ENCODE data around the gene SLC6A11. TPM values are rescaled to one million over a fixed set of nuclear protein-coding genes. Genes with fewer than 3 reads are reported as not detected.

SLC6A11 gene
- total RNA-seq, 4 donors from 2014 or later, result 0.30 to 0.44 (median 0.42) TPM; not detected in 1

DNA sequence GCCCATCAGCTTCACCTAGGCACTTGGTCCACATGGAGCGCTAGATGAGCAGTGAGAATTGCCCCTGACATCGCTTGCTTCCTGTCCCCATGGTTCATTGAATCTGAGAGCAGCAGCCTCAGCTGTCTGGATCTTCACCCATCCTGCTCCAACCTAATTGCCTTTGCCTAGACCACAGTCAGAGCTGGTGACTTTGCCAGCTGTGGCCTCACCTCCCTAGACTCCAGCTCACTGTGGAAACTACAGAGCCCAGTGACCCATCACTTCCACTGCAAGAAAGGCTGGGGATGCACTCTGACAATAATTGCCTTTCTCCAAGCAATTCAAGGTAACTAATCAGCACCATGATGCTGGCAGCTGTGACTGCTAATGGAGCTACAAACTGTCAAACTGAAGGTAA is 145.9 kb downstream of the SLC6A11 start:
- DNase-seq (ENCODE audit: low spot score in 2 of 2), result no peak
- H3K4me1 ChIP-seq, result peaks cover 0 to 17% (median 0%) of the 10 kb centered on the region in 4 donors
- no peaks in the 10 kb centered on the region for H3K27me3 ChIP-seq
- 71 to 82% methylated on average over 2 of the region's 2 CpGs for WGBS, 2 donors
- H3K27ac ChIP-seq, result no peak overlapping the region
- H3K9me3 ChIP-seq, result no peaks in the 10 kb centered on the region
- H3K36me3 ChIP-seq, result no peaks in the 10 kb centered on the region
- TF ChIP-seq POLR2A (IDR thresholded peaks at IDR 0.05), result no peak
- TF ChIP-seq EP300 (IDR thresholded peaks at IDR 0.05), result no peak
- TF ChIP-seq, protein P1, sequence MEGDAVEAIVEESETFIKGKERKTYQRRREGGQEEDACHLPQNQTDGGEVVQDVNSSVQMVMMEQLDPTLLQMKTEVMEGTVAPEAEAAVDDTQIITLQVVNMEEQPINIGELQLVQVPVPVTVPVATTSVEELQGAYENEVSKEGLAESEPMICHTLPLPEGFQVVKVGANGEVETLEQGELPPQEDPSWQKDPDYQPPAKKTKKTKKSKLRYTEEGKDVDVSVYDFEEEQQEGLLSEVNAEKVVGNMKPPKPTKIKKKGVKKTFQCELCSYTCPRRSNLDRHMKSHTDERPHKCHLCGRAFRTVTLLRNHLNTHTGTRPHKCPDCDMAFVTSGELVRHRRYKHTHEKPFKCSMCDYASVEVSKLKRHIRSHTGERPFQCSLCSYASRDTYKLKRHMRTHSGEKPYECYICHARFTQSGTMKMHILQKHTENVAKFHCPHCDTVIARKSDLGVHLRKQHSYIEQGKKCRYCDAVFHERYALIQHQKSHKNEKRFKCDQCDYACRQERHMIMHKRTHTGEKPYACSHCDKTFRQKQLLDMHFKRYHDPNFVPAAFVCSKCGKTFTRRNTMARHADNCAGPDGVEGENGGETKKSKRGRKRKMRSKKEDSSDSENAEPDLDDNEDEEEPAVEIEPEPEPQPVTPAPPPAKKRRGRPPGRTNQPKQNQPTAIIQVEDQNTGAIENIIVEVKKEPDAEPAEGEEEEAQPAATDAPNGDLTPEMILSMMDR (IDR thresholded peaks at IDR 0.05), result no peak
- no peak overlapping the region for H3K4me3 ChIP-seq

- H3K27me3 ChIP-seq, result no peaks in the 10 kb centered on the region
Observed at GRCh38 chr3:10962481-10963036, 146.5 kb downstream of the SLC6A11 start.

GRCh38 chr3:10964537-10965167 is 148.6 kb downstream of the SLC6A11 start:
- no peak for DNase-seq (ENCODE audit: low spot score in 2 of 2)
- Histone ChIP-seq H3K9me3 (no peaks in the 10 kb centered on the region), H3K4me1 (no peaks in the 10 kb centered on the region), H3K27me3 (no peaks in the 10 kb centered on the region), H3K27ac (no peak overlapping the region), H3K4me3 (no peak overlapping the region), H3K36me3 (no peaks in the 10 kb centered on the region)
- WGBS, 2 donors, result 47 to 53% methylated on average over 6 of the region's 6 CpGs
- no peak for TF ChIP-seq EP300 (IDR thresholded peaks at IDR 0.05)

More at GRCh38 chr3:10962481-10963036, 146.5 kb downstream of the SLC6A11 start:
- Histone ChIP-seq H3K27ac (no peak overlapping the region), H3K4me3 (no peak overlapping the region), H3K9me3 (no peaks in the 10 kb centered on the region), H3K4me1 (peaks cover 0 to 11% (median 0%) of the 10 kb centered on the region in 4 donors), H3K36me3 (no peaks in the 10 kb centered on the region)
- DNase-seq (ENCODE audit: low spot score in 2 of 2), result no peak
- WGBS, 2 donors, result 65 to 73% methylated on average over 5 of the region's 5 CpGs
- TF ChIP-seq POLR2A (IDR thresholded peaks at IDR 0.05), result no peak
- no peak for TF ChIP-seq EP300 (IDR thresholded peaks at IDR 0.05)
- TF ChIP-seq, protein P1 (IDR thresholded peaks at IDR 0.05), result no peak

- WGBS, 2 donors, result 24 to 28% methylated on average over 2 to 4 of the region's 4 CpGs
- Histone ChIP-seq H3K4me3 (no peak overlapping the region), H3K27me3 (no peaks in the 10 kb centered on the region), H3K4me1 (no peaks in the 10 kb centered on the region), H3K9me3 (no peaks in the 10 kb centered on the region), H3K36me3 (no peaks in the 10 kb centered on the region), H3K27ac (no peak overlapping the region)
- DNase-seq (ENCODE audit: low spot score in 2 of 2), result no peak
- TF ChIP-seq, protein P1 (IDR thresholded peaks at IDR 0.05), result no peak
- TF ChIP-seq EP300 (IDR thresholded peaks at IDR 0.05) (no peak), POLR2A (IDR thresholded peaks at IDR 0.05) (no peak)
Observed at GRCh38 chr3:10968401-10968800, 152.4 kb downstream of the SLC6A11 start.

DNA sequence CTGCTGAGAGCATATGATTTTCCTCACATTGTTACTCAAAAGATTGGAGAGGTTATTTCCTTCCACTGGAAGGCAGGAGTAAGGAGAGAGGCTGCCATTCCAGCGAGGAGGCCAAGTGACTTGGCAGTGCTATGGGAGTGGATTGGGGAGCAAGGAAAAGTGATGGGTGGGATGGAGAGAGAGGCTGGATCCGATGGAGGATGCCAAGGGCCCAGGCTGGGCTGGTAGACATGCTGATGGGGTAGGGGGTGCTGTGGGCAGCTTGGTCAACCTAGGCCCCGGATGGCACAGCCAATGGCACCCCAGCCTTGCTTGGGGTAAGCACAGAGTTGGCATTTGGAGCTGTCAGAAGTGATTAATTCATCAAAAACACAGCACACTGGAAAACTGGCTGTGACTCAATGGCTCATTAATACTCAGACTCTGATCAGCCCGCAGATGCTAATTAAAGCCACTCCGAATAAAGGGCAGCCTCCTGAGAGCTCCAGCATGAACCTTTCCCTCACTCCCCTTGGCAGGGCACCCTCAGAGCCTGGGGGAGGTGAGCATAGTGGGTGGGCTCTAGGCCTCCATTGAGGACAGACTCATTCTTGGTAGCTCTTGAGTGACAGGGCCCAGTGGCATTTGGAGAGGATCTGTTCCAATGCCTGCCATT is 154.4 kb downstream of the SLC6A11 start:
- Histone ChIP-seq H3K4me3 (no peak overlapping the region), H3K4me1 (no peaks in the 10 kb centered on the region), H3K9me3 (no peaks in the 10 kb centered on the region), H3K27me3 (no peaks in the 10 kb centered on the region), H3K36me3 (no peaks in the 10 kb centered on the region), H3K27ac (no peak overlapping the region)
- no peak for DNase-seq (ENCODE audit: low spot score in 2 of 2)
- WGBS, 2 donors, result 77 to 78% methylated on average over 5 of the region's 5 CpGs
- TF ChIP-seq POLR2A (IDR thresholded peaks at IDR 0.05) (no peak), EP300 (IDR thresholded peaks at IDR 0.05) (no peak)
- TF ChIP-seq, protein P1 (IDR thresholded peaks at IDR 0.05), result no peak

All from tibial nerve (tissue), 4 donors.